CD4-positive, alpha-beta T cell treated with Interleukin-15 for 4 hours (primary cell): Measurements from ENCODE around the gene IL17RD.
A peak's percentile ranks its signal among the peaks of the same experiment; 100 is the strongest.

Experiments used
- DNase-seq: peaks from one replicate; pipeline ENCODE4 v3.0.0-alpha.2; 2020; ENCODE audit warnings: low spot score

IL17RD gene

DNA sequence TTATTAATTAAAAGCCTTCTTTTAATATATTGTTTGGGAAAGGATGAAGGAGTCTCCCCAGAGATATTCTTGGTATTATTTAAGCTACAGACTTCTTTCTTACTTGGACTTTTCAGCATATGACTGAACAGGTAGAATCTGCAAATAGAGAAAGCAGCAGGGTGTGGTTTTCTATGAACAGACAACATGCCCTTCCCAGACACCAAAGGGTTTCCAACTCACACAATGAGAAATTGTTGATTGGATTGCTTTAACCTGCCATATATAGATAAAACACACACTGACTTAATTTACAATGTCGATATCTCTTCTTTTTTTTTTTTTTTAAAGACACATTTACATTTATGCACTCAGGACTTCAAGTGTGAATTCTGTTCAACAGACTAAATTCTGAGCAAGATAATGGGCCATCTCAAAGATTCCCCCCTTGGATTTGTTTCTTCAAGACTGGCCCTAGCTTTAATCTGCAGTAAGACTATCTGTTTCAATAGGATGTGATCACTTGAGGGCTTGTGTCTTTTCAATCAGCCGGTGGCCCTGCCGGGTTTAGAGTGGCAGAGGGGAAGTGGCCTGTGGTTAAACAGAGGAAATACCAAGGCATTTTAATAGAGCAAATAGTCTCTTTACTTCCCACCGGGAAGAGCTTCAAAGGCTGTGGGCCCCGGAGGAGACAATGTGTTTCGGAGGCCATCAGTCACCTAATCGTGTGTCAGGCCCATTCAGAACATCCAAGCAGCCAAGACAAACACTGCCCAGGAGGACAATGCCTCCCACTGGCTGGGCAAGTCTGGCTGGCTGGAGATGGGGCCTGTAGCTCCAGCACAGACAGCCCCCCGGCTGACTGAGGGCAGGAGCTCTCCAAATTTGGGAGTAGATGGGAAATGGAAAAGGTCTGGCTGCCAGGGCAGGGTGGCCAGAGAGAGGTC, 6.1 kb downstream of the IL17RD start:
- DNase-seq = peak; percentile 2

DNA sequence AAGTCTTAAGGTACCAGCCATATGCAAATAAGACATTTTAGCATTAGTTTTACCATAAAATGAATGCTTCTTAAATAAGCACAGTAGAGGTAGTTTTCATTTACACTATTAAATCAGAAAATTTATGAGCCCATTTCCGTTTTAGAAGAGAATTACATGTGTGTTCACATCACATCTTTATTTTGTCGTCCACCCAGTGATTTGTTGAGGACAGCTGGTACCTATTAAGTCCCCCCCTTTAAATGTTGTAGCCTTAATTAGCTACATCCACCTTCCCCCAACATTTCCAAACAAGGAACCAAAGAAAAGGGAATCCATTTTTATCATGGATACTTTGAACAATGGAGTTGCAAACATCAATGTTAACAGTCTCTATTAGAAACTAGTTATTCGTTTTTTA, 6.8 kb downstream of the IL17RD start:
- DNase-seq = no peak

DNA sequence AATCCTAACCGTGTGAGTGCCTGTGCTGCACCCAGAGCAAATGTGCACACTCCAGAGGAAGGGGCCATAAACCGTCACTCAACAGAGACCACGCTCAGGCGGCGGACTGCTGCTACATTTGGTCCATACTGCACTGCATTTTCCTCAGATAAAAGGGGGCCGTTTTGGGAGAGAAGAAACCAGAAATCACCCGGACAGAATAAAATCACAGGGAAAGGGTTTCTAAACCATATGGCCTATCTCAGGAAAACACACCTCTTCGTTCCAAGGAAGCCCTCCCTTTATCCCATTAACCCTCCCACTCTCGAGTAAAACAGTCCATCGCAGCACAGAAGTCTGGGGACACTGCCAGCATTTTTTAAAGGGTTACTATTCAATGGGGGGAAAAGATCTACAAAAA, 7.6 kb downstream of the IL17RD start:
- no peak for DNase-seq

- no peak for DNase-seq
Measured at GRCh38 chr3:57155310-57155643, 9.9 kb downstream of the IL17RD start.

DNA sequence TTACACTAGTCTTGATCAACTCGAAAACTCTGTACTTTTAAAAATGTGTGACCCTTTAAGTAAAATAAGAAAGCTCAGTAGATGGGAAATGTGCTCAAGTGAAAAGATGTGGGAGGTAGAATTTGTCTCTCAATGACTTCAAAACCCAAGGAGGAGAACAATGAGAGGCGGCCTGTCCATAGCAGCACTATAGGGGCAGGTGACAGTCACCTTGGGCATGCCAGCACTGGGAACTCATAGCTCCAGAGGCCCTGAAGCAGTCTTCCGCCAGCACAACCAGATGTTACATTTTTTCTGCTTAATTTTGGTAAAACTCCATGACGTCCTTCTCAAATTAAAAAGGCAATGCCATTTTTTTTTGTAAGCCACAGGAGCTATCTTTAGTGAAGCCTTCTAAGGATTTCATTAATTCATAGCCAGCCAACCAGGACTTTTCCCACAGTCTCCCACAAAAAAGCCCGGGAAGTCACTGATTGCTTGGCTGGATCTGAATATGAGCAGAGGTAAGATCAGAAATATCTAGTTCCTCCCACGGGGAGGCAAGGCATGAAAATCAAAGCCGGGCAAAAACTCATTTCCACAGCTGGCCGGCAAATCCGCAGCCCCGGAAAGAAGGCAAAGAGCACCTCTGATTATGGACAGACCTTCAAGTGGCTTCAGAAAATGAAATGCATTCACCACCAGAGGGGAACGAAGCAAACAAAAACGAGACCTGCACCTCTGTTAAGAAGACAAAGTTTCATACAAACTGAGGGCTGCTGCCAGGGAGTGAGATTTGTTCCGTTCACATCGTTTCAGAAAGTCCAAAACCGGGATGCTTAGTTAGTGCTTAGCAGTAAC, 10.5 kb downstream of the IL17RD start:
- DNase-seq = no peak

DNA sequence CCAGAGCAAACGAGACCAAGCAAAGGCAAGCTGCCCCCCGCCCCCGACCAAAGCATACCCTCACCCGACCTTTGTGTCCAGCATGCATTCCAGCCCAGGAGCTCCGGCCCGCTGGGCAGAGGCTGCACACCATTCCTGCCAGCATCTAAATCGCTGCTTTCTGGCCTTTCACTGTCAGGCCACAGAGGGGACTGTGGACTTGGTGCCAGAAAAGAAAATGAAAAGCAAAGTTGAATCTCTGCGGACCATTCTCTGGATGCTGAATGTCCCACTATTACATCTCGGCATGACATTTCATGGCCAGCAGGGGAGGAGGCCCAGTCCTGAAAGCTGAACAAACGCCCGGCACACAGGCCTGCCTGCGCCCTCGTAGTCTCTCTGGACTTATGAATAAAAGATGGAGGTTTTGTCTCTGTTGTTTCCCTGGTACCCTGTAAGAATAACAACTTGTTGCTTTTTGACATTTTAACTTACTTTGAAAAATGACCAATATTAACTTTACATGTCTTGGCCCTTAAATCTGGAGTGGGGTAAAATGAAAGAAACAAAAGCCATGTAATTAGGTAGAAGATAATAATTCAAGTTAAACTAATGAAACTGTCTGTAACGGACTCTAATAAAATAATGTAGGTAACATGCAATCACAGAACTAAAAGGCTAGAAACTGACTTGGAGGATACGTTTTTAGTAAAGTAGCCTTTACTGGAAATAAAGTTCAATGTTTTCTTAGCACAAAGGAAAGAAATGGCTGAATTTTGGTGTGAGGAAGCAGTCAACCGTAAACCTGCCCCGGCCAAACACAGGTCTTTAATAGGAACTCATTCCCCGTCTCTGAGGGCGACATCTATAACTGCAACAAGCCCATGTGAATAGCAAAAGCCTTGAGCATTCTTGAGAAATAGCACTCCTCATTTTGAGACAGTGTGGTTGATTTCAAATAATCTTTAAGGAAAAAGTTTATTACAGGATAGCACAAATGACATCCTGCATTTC, 12.7 kb downstream of the IL17RD start:
- no peak for DNase-seq

DNA sequence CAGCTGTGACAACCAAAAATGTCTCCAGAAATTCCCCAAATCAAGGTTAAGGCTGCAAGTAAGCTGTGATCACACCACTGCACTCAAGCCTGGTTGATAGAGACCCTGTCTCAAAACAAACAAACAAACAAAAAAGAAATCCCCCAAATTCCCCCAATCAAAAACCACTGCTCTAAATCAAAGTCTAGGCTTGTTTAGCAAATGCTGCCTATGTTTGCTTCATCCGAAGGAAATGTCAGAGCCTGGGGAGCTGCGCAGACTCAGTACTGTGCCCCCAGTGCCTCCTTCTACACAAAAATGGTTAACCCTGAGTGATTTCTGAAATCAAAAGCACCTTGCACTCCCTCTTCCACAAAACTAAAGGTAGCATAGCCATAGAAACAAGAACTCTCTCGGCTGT, 13.4 kb downstream of the IL17RD start:
- no peak for DNase-seq

DNA sequence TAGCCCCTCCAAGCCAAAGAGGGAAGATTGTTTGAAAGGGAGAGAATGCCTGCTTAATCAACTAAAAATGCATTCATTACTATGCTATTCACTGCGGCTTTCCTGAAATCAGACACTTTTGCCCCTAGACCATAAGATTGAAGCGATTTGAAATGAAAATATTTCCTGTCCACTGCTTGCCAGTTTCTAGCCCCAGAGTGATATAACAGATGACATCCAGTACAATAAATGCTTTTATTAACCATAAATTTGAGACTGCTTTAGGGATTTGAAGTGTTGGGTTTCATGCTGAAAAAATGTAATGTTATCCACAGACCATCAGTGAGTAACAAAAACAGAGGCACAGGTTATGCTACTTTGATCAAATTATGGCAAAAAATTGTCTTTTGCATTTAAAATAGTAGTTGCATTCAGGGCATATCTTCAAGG, 14.1 kb downstream of the IL17RD start:
- DNase-seq = no peak

GRCh38 chr3:57150113-57150581, 15.0 kb downstream of the IL17RD start:
- no peak for DNase-seq

DNA sequence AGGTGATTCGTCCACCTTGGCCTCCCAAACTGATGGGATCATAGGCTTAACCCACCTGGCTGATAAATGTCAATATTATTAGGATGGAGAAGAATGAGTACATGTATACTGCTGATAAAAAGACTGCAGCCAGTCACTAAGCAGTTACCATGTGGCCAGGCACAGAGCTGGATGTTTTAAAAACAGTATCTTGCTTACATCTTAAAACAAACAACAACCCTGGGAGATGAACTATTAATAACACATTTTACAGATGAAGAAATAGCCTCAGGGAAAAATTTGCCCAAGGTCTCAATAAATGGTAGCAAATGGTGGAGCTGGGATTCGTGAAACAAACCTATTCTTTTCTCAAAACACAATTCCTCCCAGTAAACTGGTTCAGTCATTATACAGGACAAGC, 18.1 kb downstream of the IL17RD start:
- DNase-seq = no peak

DNA sequence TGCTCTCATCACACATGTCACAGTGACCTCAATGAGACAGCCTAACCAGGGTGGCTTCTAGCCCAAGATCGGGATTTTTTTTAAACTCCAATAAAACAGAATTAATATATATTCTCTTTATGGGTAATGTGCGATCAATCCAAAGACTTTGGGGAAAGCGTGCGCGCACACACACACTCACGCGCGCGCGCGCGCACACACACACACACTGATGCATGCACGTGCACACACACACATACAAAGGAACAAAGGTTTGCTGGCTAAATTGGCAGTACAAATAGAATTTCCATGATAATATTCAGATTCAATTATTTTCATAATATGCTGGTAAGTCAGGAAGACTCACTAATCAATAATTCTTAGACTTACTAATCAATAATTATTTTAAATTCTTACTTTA, 19.3 kb downstream of the IL17RD start:
- DNase-seq = no peak

DNA sequence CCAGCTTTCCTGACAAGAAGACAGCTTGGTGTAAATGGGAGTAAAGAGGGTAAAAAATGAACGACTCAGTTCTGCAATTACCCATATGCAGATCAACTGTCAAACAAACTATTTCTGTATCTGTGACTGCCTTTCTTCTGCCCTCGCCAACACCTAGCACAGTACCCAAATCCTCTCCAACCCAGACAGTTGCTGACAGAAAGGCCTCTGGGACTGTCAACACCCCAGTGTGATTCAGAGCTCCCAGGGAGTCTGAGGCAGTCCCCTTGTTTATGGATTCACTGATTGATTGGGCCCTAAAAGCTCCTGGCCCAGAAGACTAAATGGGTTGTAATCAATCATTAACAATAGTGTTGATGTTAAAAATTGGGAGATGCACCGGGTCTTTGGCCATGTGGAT, 20.2 kb downstream of the IL17RD start:
- DNase-seq = no peak

DNA sequence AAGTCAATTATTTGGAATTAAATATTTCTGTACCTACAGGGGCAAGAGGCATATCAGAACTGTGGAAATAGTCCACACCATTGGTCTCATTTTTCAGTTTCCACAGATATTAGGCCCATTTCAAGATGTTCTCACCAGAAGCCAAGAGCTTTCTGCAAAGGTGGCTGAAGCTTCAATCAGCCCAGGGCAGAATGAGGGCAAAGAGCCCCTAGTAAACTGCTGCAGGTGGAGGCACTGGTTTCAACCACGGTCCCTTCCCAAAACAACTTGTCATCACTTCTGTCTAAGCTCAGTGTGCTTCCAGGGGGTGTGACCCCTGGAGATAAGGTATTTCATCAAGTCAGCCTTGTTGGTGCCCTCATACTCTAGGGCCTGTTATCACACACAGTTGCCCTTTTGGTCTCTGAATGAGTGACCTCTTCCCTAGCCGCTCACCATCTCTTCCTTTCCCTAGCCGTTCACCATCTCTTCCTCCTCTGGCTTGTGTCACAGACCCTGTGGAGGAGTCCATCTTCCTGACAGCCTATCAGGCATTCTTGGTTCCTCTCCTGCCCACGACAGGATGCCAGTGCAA, 21.2 kb downstream of the IL17RD start:
- DNase-seq = no peak

DNA sequence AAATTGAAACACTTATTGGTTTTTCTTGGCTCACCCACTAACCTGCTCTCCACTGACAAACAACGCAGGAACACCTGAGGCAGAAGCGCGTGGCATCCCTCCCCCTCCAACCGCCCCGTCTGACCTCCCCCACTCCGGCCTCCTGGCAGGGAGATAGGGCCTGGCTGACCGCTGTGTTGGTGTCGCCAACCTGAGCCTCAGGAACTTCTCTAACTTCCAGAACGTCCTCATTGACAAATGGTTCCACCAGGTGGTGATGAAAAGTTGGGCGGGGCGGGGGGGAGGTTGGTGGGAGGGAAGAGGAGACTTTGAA, 22.8 kb downstream of the IL17RD start:
- DNase-seq = no peak

- DNase-seq = no peak
Measured at GRCh38 chr3:57141719-57142410, 23.3 kb downstream of the IL17RD start.

- no peak for DNase-seq
Measured at GRCh38 chr3:57140894-57141293, 24.3 kb downstream of the IL17RD start.

GRCh38 chr3:57135964-57136719, 29.0 kb downstream of the IL17RD start:
- no peak for DNase-seq

GRCh38 chr3:57133157-57133556, 32.0 kb downstream of the IL17RD start:
- DNase-seq = no peak

- DNase-seq = no peak
Measured at GRCh38 chr3:57132674-57133073, 32.5 kb downstream of the IL17RD start.

DNA sequence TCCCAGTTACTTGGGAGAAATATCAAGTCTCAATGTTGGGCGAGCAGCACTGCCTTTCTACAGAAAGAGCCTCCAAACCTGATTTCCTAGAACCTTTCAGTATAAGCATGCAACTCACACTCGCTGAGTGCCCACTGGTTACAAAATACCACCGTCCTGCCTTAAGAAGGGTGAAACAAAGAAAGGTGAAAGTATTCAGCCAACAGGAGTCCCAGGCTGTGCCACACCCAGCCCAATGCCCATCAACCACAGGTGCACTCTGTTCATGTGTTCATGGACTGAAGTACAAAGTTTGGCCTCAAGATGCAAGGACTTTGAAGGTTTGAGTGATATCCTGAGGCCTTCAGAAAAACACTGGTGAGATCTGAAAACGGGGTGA, 34.0 kb downstream of the IL17RD start:
- DNase-seq = no peak
